Caki2 (cell line): ENCODE data around the gene SPOCK2. TPM values are rescaled to one million over a fixed set of nuclear protein-coding genes. Genes with fewer than 3 reads are reported as not detected.
"Not testable (repeated sequence)": the region's sequence is repeated elsewhere in the genome, so short reads cannot be mapped to it uniquely, and the experiment has no call there.

Experiments used
- DNase-seq: peaks from one replicate; pipeline ENCODE4 v3.0.0-alpha.2; 2015; ENCODE audit warnings: low read depth
- in situ Hi-C: cut with HindIII; loops from 2 replicates; pipeline ENCODE4 v1.10.0; 2016; ENCODE audit warnings: low sequenced_read_pairs, low pct_unique_long_range_greater_than_20kb, mixed read lengths
- total RNA-seq: library from RNA; depleted of rRNA; stranded (reverse); fragments of >200 nt; shearing (Covaris generic); gene quantifications from 2 replicates; pipeline ENCODE4 v1.2.3, GENCODE V29; 2014; ENCODE audit warnings: low replicate concordance

SPOCK2 gene
- total RNA-seq, 1 experiment from 2014 or later, result 0.41 TPM

- in situ Hi-C loops, result no loop called here
- no peak for DNase-seq
Measured at GRCh38 chr10:72110673-72111401, 22.5 kb upstream of the SPOCK2 start.

- in situ Hi-C loops, result no loop called here
- no peak for DNase-seq
Measured at GRCh38 chr10:72109636-72110157, 21.3 kb upstream of the SPOCK2 start.

GRCh38 chr10:72108830-72109635 is 20.7 kb upstream of the SPOCK2 start:
- DNase-seq, result peak; percentile 95
- in situ Hi-C loops, result no loop called here

GRCh38 chr10:72108004-72108370 is 19.6 kb upstream of the SPOCK2 start:
- in situ Hi-C loops, DNase-seq: not testable (repeated sequence)

GRCh38 chr10:72107325-72108003 is 19.1 kb upstream of the SPOCK2 start:
- peak; percentile 90 for DNase-seq
- in situ Hi-C loops, result no loop called here

- in situ Hi-C loops, result no loop called here
- no peak for DNase-seq
Measured at GRCh38 chr10:72106896-72107295, 18.5 kb upstream of the SPOCK2 start.

- in situ Hi-C loops, result no loop called here
- DNase-seq, result no peak
Measured at GRCh38 chr10:72106154-72106849, 18.0 kb upstream of the SPOCK2 start.

GRCh38 chr10:72105710-72106109 is 17.4 kb upstream of the SPOCK2 start:
- no peak for DNase-seq
- in situ Hi-C loops, result no loop called here

- DNase-seq, result no peak
- in situ Hi-C loops, result no loop called here
Measured at GRCh38 chr10:72105098-72105475, 16.7 kb upstream of the SPOCK2 start.

- no peak for DNase-seq
- in situ Hi-C loops, result no loop called here
Measured at GRCh38 chr10:72104472-72105097, 16.2 kb upstream of the SPOCK2 start.

- DNase-seq, result no peak
- in situ Hi-C loops, result no loop called here
Measured at GRCh38 chr10:72099600-72099921, 11.2 kb upstream of the SPOCK2 start.

GRCh38 chr10:72098836-72099599 is 10.7 kb upstream of the SPOCK2 start:
- in situ Hi-C loops, result no loop called here
- peak; percentile 30 for DNase-seq

- in situ Hi-C loops, result no loop called here
- no peak for DNase-seq
Measured at GRCh38 chr10:72098301-72098835, 10.0 kb upstream of the SPOCK2 start.

GRCh38 chr10:72097448-72098300 is 9.3 kb upstream of the SPOCK2 start:
- peak; percentile 98 for DNase-seq
- in situ Hi-C loops, result no loop called here

GRCh38 chr10:72096115-72097000 is 8.0 kb upstream of the SPOCK2 start:
- in situ Hi-C loops, result no loop called here
- peak; percentile 64 for DNase-seq
